HK-2 (cell line): Measurements from ENCODE around the gene TNN.
"Not testable (repeated sequence)": the region's sequence is repeated elsewhere in the genome, so short reads cannot be mapped to it uniquely, and the experiment has no call there.

Source experiments
- DNase-seq: peaks from one replicate; pipeline ENCODE4 v3.0.0-alpha.2; 2018; ENCODE audit not compliant: unreplicated experiment

The TNN gene, protein sequence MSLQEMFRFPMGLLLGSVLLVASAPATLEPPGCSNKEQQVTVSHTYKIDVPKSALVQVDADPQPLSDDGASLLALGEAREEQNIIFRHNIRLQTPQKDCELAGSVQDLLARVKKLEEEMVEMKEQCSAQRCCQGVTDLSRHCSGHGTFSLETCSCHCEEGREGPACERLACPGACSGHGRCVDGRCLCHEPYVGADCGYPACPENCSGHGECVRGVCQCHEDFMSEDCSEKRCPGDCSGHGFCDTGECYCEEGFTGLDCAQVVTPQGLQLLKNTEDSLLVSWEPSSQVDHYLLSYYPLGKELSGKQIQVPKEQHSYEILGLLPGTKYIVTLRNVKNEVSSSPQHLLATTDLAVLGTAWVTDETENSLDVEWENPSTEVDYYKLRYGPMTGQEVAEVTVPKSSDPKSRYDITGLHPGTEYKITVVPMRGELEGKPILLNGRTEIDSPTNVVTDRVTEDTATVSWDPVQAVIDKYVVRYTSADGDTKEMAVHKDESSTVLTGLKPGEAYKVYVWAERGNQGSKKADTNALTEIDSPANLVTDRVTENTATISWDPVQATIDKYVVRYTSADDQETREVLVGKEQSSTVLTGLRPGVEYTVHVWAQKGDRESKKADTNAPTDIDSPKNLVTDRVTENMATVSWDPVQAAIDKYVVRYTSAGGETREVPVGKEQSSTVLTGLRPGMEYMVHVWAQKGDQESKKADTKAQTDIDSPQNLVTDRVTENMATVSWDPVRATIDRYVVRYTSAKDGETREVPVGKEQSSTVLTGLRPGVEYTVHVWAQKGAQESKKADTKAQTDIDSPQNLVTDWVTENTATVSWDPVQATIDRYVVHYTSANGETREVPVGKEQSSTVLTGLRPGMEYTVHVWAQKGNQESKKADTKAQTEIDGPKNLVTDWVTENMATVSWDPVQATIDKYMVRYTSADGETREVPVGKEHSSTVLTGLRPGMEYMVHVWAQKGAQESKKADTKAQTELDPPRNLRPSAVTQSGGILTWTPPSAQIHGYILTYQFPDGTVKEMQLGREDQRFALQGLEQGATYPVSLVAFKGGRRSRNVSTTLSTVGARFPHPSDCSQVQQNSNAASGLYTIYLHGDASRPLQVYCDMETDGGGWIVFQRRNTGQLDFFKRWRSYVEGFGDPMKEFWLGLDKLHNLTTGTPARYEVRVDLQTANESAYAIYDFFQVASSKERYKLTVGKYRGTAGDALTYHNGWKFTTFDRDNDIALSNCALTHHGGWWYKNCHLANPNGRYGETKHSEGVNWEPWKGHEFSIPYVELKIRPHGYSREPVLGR (N-terminal part only)

DNA sequence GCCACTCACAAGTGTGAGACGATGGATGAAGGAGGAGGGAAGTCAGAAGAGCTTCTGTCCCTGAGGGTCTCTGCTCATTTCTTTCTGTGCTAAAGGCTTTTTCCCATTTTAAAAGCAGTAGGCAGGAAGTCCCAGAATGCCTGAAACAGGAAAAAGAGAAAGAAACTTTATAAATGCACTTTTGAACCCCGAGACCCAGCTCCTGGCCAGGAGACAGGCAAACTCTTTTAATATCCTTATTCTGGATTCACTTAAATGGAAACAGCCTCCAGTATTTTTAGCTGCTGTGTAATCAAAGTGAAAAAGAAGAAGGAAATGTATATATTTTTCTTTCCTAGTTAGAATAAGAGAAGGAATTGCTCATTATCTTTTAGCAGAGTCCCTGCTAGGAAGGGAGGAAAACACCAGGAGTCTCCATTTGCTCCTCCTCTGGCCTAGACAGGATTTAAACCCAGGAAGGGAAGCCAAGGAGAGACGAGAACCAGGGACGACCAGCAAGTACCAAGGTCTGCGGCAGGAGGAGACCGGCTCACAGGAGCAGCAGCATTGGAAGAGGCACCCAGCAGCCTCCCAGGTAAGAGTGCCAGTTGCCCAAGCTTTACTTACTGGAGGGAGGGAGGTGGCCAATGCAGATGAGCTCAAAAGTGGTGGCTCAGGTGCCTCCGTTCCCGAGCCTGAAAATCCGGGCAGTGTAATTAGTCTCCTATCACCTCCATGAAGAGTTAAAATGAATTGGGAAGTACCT lies at the start of gene TNN:
Gene TNN (plus strand): TSS at position 472 of the 745 bp plus-strand sequence. CDS start 9,586 bp downstream, outside the sequence.
- no peak for DNase-seq

DNA sequence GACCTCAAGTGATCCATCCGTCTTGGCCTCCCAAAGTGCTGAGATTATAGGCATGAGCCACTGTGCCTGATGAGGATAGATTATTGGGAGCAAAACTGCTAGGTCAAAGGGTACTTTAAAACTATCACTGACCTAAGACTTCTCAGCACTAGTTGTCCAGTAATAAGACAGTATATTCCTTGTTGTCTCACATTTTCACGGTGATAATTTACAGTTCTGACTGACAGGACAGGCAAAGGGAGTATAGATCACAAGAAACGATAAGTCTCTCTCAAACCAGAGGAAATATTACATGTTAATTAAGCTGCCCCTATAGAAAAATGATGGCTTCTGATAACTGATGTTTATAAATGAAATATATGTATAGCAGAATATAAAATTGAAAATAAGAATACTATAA lies 48.1 kb upstream of the TNN start:
- no peak for DNase-seq

GRCh38 chr1:175023043-175023921 lies 44.4 kb upstream of the TNN start, which contains the start of gene MRPS14:
TSS of gene MRPS14 (minus strand) at chr1:175023425. CDS start at chr1:175023408, 17 bp downstream.
- DNase-seq = peak; percentile 99

GRCh38 chr1:175023922-175024242 lies 43.8 kb upstream of the TNN start:
- DNase-seq = not testable (repeated sequence)

DNA sequence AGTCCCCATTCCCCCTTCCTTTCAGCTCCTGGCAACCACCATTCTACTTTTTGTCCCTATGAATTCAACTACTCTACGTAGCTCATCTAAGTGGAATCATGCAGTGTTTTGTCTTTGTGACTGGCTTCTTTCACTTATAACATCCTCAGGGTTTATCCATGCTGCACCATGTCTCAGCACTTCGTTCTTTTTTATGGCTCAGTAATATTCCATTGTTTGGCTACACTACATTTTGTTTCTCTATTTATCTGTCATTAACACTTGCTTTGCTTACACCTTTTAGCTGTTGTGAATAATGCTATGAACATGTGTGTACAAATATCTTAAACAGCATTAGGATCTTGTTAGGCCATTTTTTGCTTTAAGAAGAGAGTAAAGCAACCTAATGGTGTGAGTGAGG lies 42.9 kb upstream of the TNN start:
- DNase-seq = no peak

- DNase-seq = no peak
These were observed 33.7 kb upstream of the TNN start for GRCh38 chr1:175033953-175034352.

DNA sequence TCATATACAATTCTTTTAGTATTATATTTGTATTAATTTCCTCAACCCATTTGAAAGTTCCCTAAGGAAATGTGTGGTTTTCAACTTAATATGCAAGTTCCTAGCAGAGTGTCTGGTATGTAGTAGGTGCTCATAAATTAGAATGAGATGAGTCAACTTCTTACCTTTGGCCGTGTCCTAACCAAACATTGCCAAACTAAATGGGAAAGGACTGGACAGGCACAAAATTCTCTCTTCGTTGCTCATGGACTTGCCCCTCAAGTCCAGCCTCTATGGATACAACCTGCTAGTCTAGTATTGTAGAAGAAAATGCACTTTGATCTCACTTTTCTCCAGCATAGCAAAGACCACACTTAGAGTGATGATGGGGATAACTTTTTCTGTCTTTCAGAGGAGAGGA lies 32.9 kb upstream of the TNN start:
- DNase-seq = no peak

DNA sequence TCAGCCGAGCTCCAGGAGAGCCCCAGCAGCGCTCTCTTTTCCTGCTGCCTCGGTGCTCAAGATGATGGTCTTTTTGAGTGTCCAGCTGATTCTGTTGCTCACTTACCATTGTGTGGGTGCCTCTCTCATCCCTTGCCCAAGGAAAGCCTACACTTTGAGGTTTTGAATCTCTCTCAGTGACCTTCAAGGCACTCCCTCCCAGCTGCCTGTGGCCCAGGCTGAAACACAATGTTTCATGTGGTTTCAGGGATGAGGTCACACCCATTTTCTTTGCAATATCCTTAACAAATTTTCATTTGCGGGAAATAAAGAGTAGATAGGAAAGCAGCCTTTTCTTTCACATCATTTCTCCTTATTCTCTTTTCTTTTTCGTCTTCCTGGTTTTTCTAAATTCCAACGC lies 31.8 kb upstream of the TNN start:
- DNase-seq = no peak

GRCh38 chr1:175036476-175036875 lies 31.2 kb upstream of the TNN start:
- no peak for DNase-seq

DNA sequence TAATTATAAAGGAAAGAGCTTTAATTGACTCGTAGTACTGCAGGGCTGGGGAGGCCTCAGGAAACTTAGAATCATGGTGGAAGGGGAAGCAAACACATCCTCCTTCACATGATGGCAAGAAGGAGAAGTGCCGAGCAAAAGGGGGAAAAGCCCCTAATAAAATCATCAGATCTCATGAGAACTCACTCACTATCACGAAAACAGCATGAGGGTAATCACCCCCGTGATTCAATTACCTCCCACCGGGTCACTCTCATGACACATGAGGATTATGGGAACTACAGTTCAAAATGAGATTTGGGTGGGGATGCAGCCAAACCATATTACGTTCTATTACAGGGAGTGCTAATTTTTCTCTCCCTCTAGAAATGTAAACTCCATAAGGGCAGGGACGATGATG lies 30.2 kb upstream of the TNN start:
- DNase-seq = no peak

DNA sequence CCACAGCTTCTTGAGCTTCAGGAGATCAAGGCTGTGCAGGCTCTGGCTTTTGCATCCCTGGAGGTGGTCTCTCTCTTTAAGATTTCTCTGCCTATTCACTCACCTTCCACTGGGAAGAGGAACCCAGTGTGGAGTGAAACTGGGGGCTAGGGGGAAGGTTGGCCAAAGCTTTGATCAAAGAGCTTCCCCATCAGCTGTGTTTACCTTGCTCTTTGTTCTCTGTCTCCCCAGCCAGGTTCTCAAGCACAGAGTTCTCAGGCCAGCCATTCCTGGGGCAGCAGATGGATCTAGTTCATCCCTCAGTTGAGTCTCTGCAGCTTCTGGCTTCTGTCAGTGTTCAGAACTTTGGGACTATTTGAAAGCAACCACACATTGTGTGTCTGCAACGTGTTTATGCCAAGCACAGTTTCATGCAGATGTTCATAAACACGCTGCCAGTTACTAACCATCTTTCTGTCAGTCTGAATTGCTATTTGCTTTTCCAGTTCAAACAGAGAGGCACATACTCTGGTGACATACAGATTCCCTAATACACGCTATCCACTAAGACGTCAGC lies 27.2 kb upstream of the TNN start:
- DNase-seq = no peak

DNA sequence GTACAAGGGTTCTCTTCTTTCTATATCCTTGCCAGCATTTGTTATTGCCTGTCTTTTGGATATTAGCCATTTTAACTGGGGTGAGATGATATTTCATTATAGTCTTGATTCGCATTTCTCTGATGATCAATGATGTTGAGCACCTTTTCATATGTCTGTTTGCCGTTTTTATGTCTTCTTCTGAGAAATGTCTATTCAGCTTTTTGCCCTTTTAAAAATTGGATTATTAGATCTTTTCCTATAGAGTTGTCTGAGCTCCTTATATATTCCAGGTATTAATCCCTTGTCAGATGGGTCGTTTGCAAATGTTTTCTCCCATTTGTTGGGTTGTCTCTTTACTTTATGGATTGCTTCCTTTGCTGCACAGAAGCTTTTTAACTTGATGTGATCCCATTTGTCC lies 25.0 kb upstream of the TNN start:
- DNase-seq = no peak

DNA sequence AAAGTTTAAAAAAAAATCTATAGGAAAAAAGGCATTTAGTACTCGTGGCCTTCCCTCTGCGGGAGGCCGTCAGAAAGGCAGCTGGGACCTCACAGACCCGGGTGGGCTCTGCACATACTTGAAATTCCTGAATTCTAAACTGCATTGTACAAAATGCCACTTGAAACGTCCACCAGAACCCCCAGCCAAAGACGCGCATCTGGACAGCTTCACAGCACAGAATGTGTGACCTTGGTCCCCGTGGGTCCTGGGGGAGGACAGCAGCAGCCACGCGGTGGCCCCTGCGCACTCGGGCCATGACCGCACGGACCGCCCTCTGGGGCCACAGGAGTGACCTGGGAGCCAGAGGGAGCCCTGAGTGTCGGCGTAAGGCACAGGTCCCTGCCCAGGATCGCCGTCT lies 23.8 kb upstream of the TNN start:
- DNase-seq = no peak

GRCh38 chr1:175044591-175044990 lies 23.0 kb upstream of the TNN start:
- DNase-seq = not testable (repeated sequence)

- no peak for DNase-seq
These were observed 22.5 kb upstream of the TNN start for GRCh38 chr1:175045097-175045496.

DNA sequence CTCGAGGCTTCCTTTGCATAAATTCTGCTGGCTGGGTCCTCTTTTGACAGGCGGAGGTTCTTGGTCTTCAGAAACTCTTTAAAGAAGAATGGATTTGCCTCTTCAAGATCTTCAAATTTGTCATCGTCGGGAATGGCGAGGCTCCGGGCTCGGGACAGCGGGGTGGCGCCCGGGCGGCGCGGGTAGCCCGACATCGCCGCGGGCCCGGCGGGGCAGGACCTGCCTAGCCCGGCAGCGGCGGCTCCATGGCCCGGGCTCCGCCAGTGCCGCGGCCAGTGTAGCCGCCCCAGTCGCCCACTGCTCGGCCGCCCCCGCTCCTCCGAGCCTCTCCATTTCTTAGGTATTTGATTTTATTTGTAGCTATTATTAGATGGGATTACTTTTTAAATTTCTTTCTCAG lies 22.1 kb upstream of the TNN start:
- DNase-seq = no peak

GRCh38 chr1:175050992-175051391 lies 16.6 kb upstream of the TNN start:
- DNase-seq = no peak

DNA sequence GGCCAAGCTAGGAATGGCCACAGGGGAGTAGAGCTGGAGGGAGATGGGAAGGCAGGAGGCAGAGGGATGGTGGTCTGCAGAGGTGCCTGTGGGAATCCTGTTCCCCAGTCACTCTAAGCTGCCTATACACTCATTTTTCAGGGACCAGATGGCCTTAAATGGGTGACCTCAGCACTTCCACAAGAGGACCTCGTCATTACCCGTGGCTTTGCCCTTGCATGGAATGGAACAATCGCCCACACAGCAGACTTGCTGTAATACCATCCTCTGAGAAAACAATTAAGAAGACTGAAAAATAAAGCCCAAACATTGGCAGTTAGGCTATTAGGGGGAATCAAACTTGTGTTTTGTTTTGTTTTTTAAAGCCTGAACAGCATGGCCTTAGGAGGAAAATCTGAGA lies 12.9 kb upstream of the TNN start:
- DNase-seq = no peak

DNA sequence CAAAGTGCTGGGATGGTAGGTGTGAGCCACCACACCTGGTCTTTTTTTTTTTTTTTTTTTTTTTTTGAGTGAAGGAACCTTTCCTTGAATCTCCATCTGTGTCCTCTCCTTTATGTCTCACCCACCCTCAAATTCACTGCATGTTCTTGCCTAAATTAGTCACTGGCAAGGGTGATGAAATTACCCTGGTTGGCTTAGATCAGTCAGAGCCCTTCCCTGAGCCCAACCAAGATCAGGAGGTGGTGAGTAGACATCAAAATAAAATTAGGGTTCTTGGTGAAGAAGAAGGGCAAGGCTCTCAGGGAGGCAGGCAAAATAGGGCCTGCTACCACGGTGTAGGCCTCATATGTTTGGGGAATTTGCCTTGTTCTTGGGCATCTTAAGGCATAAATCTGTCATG lies 5.3 kb upstream of the TNN start:
- no peak for DNase-seq

DNA sequence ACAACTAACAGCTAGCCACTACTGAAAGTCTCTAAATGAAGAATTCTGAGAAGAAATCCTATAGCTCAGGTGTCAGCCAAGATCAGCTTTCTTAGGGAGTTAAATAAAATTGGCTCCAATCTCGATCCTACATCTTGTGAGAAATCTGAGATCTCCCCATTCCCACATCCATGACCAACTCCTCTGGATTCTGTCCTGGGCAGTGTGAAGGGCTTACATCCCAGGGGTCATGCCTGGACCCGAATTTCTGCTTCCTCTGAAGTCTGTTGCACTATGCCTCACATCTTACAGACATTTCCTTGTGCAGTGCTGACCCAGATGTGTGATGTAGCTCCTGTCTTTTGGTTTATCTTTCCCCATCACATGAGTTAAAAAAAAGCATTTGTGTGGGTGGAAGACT lies 4.8 kb upstream of the TNN start:
- no peak for DNase-seq
